ENCODE measurements around the gene ZNF205. TPM values are rescaled to one million over a fixed set of nuclear protein-coding genes. Genes with fewer than 3 reads are reported as not detected.
A peak's percentile ranks its signal among the peaks of the same experiment; 100 is the strongest.

Gene ZNF205
- total and polyA plus RNA-seq, 2 of the 8 experiments (the other 6 are each of a cell fraction or from before 2014, with no cell fraction given) = 19.1 to 19.9 TPM

GRCh38 chr16:3131755-3132377 lies 19.5 kb downstream of the ZNF205 start:
- no peak overlapping the region for H2BK12ac ChIP-seq (ENCODE audit: low read depth, low read length)
- CTCF ChIA-PET (ENCODE audit: partially characterized antibody) = interaction anchor here (0.6 to 17.4 kb wide), 26 partner anchors 9 to 1210 kb away, joined by 3 to 619 read pairs (median 4); partner anchors contain the start of genes IL32, ZNF205 and ZSCAN10
- no peak overlapping the region for H2BK15ac ChIP-seq (ENCODE audit: low read length)
- H3K4me3 ChIP-seq (ENCODE audit: extremely low read depth in 1 of 4, insufficient read depth in 2 of 4, low read depth in 3 of 4, low read length in 4 of 4) = no peak overlapping the region
- H3K4ac ChIP-seq (replicated peaks; ENCODE audit: insufficient read length, low read depth, low read length) = no peak overlapping the region
- no peak overlapping the region for H2BK20ac ChIP-seq (ENCODE audit: low read length)
- H3K9me3 ChIP-seq (ENCODE audit: insufficient read depth in 2 of 2, low read depth in 1 of 2, low read length in 1 of 2) = no peaks in the 10 kb centered on the region
- no peak overlapping the region for H3K18ac ChIP-seq (ENCODE audit: extremely low read depth, low read length)
- H2AK5ac ChIP-seq (ENCODE audit: low read depth, low read length) = no peak overlapping the region
- H3K14ac ChIP-seq (ENCODE audit: insufficient read length) = no peak overlapping the region
- peaks cover 7 to 19% of the 10 kb centered on the region in 2 experiments for H3K79me2 ChIP-seq (ENCODE audit: control insufficient read depth in 1 of 2, insufficient read depth in 2 of 2, low read length in 2 of 2)
- 73% methylated on average over 12 of the region's 12 CpGs; no CpG with 5 or more reads in 1 of the 2 experiments for WGBS, 2 experiments (ENCODE audit: extremely low coverage in 1 of 2, insufficient coverage in 1 of 2, insufficient read length in 1 of 2, insufficient replicate concordance in 2 of 2, low coverage in 1 of 2, low lambda C conversion rate in 2 of 2, missing lambda C conversion rate in 1 of 2)
- no peak overlapping the region for H4K8ac ChIP-seq (ENCODE audit: extremely low read depth, insufficient read depth, low read length)
- no peak overlapping the region for H3K23ac ChIP-seq (ENCODE audit: insufficient read length)
- no peaks in the 10 kb centered on the region for H3K27me3 ChIP-seq (replicated peaks in 1 of 4; ENCODE audit: control insufficient read depth in 3 of 4, extremely low read depth in 1 of 4, insufficient read depth in 3 of 4, low read length in 3 of 4)
- H3K23me2 ChIP-seq (ENCODE audit: low read depth, low read length) = peaks cover 7% of the 10 kb centered on the region
- peaks cover 0 to 11% (median 1%) of the 10 kb centered on the region in 4 experiments; a peak in 2 of 8 replicates for H3K36me3 ChIP-seq (ENCODE audit: control insufficient read depth in 2 of 4, insufficient read depth in 4 of 4, low read length in 3 of 4)
- H2BK5ac ChIP-seq (ENCODE audit: low read depth, low read length) = no peak overlapping the region
- H3K27ac ChIP-seq (ENCODE audit: low read depth, low read length) = no peak overlapping the region
- H4K91ac ChIP-seq (replicated peaks; ENCODE audit: insufficient read length, low read length) = no peak overlapping the region
- H3K4me1 ChIP-seq (replicated peaks in 1 of 4; ENCODE audit: control insufficient read depth in 3 of 4, insufficient read depth in 4 of 4, low read length in 3 of 4) = peaks cover 0 to 12% (median 3%) of the 10 kb centered on the region in 4 experiments; a peak in 5 of 7 replicates
- no peak overlapping the region for H3K4me2 ChIP-seq (ENCODE audit: insufficient read depth in 1 of 2, low read depth in 2 of 2, low read length in 2 of 2)
- H2BK120ac ChIP-seq (replicated peaks; ENCODE audit: low read depth, low read length) = no peak overlapping the region
- H3K79me1 ChIP-seq (ENCODE audit: low read depth, low read length) = no peaks in the 10 kb centered on the region; the same call in 1 of the 2 replicates
- H4K5ac ChIP-seq (ENCODE audit: insufficient read length, low read depth, low read length) = no peak overlapping the region
- FAIRE-seq (peak; percentile 32), DNase-seq (ENCODE audit: low read depth in 1 of 2, low spot score in 2 of 2) (peak in 1 of 2 experiments; percentile 85)
- peaks cover 0 to 11% of the 10 kb centered on the region in 2 experiments for H4K20me1 ChIP-seq (replicated peaks in 1 of 2; ENCODE audit: control insufficient read depth in 1 of 2, insufficient read depth in 2 of 2, low read length in 2 of 2)
- no peak overlapping the region for H3K9ac ChIP-seq (replicated peaks in 1 of 4; ENCODE audit: extremely low read depth in 1 of 4, low read depth in 3 of 4, low read length in 3 of 4)
- no peak overlapping the region for H3K56ac ChIP-seq (replicated peaks; ENCODE audit: insufficient read length, low read depth, low read length)
- no peak overlapping the region for H2AFZ ChIP-seq (ENCODE audit: low read length)
- POLR2A ChIA-PET (ENCODE audit: partially characterized antibody) = interaction anchor here (0.6 to 9.3 kb wide), 15 partner anchors 9 to 110 kb away, joined by 3 to 109 read pairs (median 3); partner anchors contain the start of gene ZSCAN10
- no peak for TF ChIP-seq CBX5 (IDR thresholded peaks at IDR 0.05; ENCODE audit: low read depth, low read length)
- no peak for TF ChIP-seq TEAD4 (IDR thresholded peaks at IDR 0.05; ENCODE audit: low read depth, low read length)
- no peak for TF ChIP-seq KDM4A (IDR thresholded peaks at IDR 0.05; ENCODE audit: low read depth, low read length, severe bottlenecking)
- TF ChIP-seq SP2 (IDR thresholded peaks at IDR 0.05; ENCODE audit: low read length) = no peak
- TF ChIP-seq TAF7 (optimal IDR thresholded peaks at IDR 0.05; ENCODE audit: borderline replicate concordance, low read depth, low read length) = no peak
- TF ChIP-seq RAD21 (IDR thresholded peaks at IDR 0.05 in 1 of 2, conservative IDR thresholded peaks at IDR 0.05 in 1 of 2; ENCODE audit: low read depth in 2 of 2, low read length in 2 of 2) = peak; percentile 52
- TF ChIP-seq POLR2A (IDR thresholded peaks at IDR 0.05; ENCODE audit: control extremely low read depth in 1 of 2, low read depth in 2 of 2, low read length in 2 of 2) = 0 out of 3 replicates have a peak, but pooled peaks of 1 of the 2 experiments have one; percentile 20
- TF ChIP-seq SP1 (IDR thresholded peaks at IDR 0.05; ENCODE audit: low read depth, low read length) = 0 out of 2 replicates have a peak, but pooled peaks have one; percentile 25
- no peak for TF ChIP-seq KDM5A (IDR thresholded peaks at IDR 0.05; ENCODE audit: low read length)
- TF ChIP-seq CEBPB (IDR thresholded peaks at IDR 0.05; ENCODE audit: low read depth, low read length) = no peak
- TF ChIP-seq ASH2L (IDR thresholded peaks at IDR 0.05; ENCODE audit: low read length) = no peak
- TF ChIP-seq SAP30 (IDR thresholded peaks at IDR 0.05; ENCODE audit: insufficient read depth, insufficient replicate concordance, low read length) = no peak
- TF ChIP-seq KDM1A (IDR thresholded peaks at IDR 0.05; ENCODE audit: borderline replicate concordance, low read length) = no peak

Data from H1 (cell line).